ENCODE data around the gene CCDC14.

DNA sequence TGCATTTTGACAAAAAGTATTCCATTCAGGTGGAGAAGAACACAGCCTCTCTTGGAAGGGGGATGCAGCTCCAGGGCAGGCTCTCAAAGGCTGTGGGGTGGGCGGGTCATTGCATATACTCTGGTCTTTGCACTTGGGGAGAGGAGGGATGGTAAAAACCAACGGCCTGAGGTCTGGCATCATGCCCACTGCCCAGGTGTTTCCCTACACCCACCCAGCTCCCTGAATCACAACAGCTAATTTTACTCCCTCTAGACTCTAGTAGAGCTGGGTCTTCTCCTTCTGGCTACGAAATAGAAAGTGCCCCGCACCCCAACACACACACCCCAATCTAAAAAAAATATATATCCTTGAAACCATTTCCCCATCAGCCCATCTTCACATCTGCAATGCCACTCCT is 77.9 kb downstream of the CCDC14 start:
- TF ChIP-seq EZH2 (IDR thresholded peaks at IDR 0.05) (no peak), POLR2AphosphoS5 (IDR thresholded peaks at IDR 0.05; ENCODE audit: borderline replicate concordance, low read depth, low read length) (no peak), FOXP2 (optimal IDR thresholded peaks at IDR 0.05; ENCODE audit: control extremely low read depth, extremely low read length, insufficient read depth) (no peak)
